Rectal smooth muscle tissue (tissue), 1 donor: ENCODE data around the gene P3H3.

Experiments
- H3K27ac ChIP-seq: one replicate; pipeline ENCODE4 v1.7.0; 2013; ENCODE audit warnings: low read depth, low read length, inconsistent platforms
- H3K27me3 ChIP-seq: one replicate; pipeline ENCODE4 v1.7.0; 2013; ENCODE audit warnings: low read length; ENCODE audit not compliant: control insufficient read depth, insufficient read depth
- H3K36me3 ChIP-seq: one replicate; pipeline ENCODE4 v1.7.0; 2013; ENCODE audit warnings: low read length; ENCODE audit not compliant: control insufficient read depth, insufficient read depth
- H3K4me1 ChIP-seq: one replicate; pipeline ENCODE4 v1.7.0; 2013; ENCODE audit warnings: low read length; ENCODE audit not compliant: control insufficient read depth, insufficient read depth
- H3K4me3 ChIP-seq: one replicate; pipeline ENCODE4 v1.7.0; 2013; ENCODE audit warnings: low read length
- H3K9ac ChIP-seq: one replicate; pipeline ENCODE4 v1.7.0; 2013; ENCODE audit warnings: low read length

The P3H3 gene

DNA sequence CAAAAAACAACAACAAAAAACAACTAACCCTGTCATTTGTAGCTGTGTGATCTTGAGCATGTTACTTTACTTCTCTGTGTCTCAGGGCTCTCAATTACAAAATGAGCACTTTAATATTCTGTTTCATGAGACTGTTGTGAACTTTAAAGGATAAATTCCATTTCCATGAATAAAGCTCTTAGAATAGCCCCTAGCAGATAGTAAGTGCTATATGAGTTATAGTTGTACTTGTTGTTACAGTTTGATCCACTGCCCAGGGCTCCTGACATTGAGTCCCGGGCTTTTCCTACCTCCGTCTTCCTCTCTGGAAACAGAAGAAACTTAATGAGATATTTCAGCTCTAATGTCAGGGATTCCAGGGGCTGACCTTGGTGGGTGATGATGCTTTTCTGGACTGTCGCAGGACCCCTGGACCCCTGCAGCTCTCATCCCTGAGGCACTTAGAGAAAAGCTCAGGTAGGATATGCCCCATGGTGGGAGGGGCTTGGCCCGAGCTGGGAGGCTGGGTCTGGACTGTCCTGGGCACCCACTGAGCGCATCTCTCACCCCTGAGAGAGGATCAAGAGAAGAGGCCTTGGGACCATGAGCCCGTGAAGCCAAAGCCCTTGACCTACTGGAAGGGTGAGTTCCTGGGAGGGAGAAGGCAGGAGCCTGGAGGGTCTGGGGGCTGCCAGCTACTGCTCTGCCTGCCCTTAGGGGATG, 5.1 kb downstream of the P3H3 start:
- no peak overlapping the region for H3K27ac ChIP-seq
- no peak overlapping the region for H3K4me3 ChIP-seq
- no peak overlapping the region for H3K9ac ChIP-seq
- no peaks in the 10 kb centered on the region for H3K27me3 ChIP-seq
- no peaks in the 10 kb centered on the region for H3K4me1 ChIP-seq
- peaks cover 7% of the 10 kb centered on the region for H3K36me3 ChIP-seq

DNA sequence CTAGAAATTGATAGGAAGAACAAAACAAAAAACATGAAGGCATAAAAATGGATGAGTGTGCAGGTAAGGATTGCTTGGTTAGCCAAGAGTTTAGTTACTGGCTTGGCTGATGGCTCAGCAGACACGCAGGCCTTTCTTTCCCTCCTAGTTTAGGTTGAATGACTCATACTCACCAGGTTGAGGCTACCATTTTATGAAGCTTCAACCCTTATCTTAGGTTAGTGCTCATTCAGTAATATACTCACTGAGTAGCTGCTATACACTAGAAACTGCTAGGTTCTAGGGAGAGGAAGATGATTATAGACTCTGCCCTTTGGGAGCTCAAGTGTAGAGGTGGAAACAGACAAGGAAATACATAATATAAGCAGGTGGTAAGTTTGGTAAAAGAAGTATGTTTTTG, 6.0 kb downstream of the P3H3 start:
- Histone ChIP-seq H3K9ac (no peak overlapping the region), H3K27me3 (no peaks in the 10 kb centered on the region), H3K4me3 (no peak overlapping the region), H3K27ac (no peak overlapping the region), H3K36me3 (peaks cover 7% of the 10 kb centered on the region), H3K4me1 (no peaks in the 10 kb centered on the region)

DNA sequence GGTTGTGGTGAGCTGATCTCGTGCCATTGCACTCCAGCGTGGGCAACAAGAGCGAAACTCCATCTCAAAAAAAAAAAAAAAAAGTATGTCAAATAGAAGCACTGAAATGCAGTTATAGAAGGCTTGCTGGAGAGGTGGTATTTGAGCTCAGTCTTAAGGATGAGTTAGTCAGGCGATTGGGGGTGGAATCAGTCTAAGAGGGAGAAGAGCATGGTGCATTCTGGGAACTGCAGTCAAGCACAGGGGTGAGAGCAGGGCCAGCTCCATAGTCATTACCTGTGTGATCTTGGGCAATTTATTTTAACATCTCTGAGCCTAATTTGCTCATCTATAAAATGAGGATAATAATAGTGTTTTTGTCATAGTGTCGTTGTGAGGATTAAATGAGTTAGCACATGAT, 6.7 kb downstream of the P3H3 start:
- no peak overlapping the region for H3K4me3 ChIP-seq
- H3K27ac ChIP-seq: no peak overlapping the region
- H3K9ac ChIP-seq: no peak overlapping the region

DNA sequence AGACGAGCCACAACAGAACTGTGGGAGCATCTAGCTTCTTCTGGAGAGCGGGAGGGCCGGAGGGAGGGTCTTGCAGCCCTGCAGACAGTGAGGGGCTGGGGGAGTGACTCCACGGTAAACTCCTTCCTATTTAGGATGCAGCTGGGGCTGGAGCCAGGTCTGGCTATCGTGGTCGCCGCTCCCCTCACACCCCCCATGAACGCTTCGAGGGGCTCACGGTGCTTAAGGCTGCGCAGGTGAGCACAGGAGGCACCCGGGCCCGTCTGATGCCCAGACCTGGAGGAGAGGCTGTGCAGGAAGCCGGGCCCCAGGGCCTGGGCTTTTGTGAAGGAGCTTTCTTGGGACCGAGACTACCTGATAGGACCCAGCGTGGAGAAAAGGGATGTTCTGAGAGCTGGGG, 8.6 kb downstream of the P3H3 start:
- Histone ChIP-seq H3K36me3 (peaks cover 7% of the 10 kb centered on the region), H3K27ac (no peak overlapping the region), H3K27me3 (no peaks in the 10 kb centered on the region), H3K4me1 (no peaks in the 10 kb centered on the region), H3K9ac (no peak overlapping the region), H3K4me3 (no peak overlapping the region)

More for the DNA sequence above, 6.7 kb downstream of the P3H3 start:
- no peaks in the 10 kb centered on the region for H3K4me1 ChIP-seq
- no peaks in the 10 kb centered on the region for H3K27me3 ChIP-seq
- peaks cover 7% of the 10 kb centered on the region for H3K36me3 ChIP-seq

DNA sequence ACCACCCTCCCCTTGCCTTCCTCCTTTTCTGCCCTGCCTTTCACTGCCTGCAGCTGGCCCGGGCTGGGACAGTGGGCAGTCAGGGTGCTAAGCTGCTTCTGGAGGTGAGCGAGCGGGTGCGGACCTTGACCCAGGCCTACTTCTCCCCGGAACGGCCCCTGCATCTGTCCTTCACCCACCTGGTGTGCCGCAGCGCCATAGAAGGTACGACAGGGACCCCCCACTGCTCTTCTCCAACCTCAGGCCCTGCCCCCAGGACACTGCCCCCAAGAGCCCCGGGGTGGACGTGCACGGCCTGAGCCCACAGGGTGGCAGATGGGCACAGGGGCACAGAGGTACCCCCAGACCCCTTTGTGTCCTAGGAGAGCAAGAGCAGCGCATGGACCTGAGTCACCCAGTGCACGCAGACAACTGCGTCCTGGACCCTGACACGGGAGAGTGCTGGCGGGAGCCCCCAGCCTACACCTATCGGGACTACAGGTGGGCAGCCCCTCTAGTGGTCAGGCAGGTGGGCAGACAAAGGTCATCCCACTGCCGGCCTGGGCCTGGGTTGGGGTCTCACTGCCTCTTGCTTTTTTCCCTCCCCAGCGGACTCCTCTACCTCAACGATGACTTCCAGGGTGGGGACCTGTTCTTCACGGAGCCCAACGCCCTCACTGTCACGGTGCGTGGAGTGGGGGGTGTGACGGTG, 9.3 kb downstream of the P3H3 start:
- Histone ChIP-seq H3K36me3 (peaks cover 7% of the 10 kb centered on the region), H3K27me3 (no peaks in the 10 kb centered on the region), H3K9ac (no peak overlapping the region), H3K4me3 (no peak overlapping the region), H3K27ac (no peak overlapping the region), H3K4me1 (no peaks in the 10 kb centered on the region)

DNA sequence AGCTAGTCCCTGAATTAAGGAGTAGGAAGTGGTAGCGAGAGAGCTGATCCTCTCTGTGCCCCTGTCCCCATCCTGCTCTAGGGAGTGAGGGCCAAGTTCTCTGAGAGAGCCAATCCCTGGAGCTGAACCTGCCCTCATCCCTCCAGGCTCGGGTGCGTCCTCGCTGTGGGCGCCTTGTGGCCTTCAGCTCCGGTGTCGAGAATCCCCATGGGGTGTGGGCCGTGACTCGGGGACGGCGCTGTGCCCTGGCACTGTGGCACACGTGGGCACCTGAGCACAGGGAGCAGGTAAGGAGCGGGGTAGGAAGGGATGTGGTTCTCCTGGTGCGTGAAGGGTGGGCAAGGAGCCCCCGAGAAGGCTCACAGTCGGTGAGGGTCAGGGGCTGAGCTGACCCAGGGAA, 10.6 kb downstream of the P3H3 start:
- Histone ChIP-seq H3K27ac (no peak overlapping the region), H3K4me3 (no peak overlapping the region), H3K27me3 (no peaks in the 10 kb centered on the region), H3K36me3 (peaks cover 7% of the 10 kb centered on the region), H3K9ac (no peak overlapping the region), H3K4me1 (no peaks in the 10 kb centered on the region)

DNA sequence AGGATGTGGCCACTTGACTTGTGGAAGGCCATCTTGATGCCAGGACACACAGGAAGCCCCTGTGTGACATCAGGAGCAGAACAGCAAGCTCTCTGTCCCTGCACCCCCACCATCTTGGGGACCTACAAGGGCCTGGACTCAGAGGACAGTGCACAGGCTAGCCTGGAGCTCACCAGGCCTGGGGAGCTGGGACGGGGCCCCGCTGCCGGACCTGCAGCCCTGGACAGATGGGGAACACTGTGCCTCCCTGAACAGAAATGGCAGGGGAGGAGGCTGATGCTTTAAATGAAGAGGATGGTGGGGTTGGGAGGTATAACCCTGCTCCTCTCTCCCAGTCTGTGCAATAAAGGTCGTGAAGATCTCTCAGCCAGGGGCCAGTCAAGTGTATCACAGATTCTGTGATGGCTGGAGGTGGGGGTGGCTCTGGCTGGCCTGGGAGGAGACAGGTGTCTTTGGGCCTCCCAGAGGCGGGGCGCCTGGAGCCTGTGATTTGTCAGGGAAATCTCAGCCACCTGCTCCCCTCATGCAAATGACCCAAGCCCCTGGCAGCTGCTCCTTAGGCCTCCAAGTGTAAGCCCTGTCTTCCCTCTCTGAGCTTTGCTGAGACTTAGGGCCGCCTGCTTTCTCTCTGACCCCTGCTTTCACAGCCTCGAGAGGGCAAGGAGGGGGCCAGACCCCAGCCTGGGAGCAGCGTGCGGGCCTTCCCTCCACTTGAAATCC, 11.4 kb downstream of the P3H3 start:
- Histone ChIP-seq H3K4me3 (no peak overlapping the region), H3K9ac (no peak overlapping the region), H3K4me1 (no peaks in the 10 kb centered on the region), H3K27ac (no peak overlapping the region), H3K36me3 (peaks cover 11% of the 10 kb centered on the region), H3K27me3 (no peaks in the 10 kb centered on the region)

DNA sequence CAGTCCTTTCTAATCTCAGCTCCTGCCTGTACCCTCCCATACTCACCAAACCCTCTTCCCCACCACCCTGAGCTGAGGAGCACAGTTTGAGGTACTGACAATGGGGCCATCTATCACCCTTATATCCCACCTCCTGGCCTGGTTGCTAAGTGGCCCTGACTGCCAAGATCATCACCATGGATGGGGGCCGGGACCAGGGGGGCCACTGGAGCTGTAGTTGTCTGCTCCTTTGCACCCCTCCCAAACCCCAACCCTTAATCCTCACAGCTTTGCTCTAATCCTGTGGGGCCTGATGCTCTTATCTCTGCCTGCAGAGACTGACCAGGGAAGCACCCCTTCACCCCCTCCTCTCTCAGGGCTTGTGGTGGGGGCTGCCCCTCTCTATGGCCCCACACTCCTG, 12.1 kb downstream of the P3H3 start:
- Histone ChIP-seq H3K4me1 (no peaks in the 10 kb centered on the region), H3K27me3 (no peaks in the 10 kb centered on the region), H3K36me3 (peaks cover 11% of the 10 kb centered on the region), H3K9ac (no peak overlapping the region), H3K27ac (no peak overlapping the region), H3K4me3 (no peak overlapping the region)

DNA sequence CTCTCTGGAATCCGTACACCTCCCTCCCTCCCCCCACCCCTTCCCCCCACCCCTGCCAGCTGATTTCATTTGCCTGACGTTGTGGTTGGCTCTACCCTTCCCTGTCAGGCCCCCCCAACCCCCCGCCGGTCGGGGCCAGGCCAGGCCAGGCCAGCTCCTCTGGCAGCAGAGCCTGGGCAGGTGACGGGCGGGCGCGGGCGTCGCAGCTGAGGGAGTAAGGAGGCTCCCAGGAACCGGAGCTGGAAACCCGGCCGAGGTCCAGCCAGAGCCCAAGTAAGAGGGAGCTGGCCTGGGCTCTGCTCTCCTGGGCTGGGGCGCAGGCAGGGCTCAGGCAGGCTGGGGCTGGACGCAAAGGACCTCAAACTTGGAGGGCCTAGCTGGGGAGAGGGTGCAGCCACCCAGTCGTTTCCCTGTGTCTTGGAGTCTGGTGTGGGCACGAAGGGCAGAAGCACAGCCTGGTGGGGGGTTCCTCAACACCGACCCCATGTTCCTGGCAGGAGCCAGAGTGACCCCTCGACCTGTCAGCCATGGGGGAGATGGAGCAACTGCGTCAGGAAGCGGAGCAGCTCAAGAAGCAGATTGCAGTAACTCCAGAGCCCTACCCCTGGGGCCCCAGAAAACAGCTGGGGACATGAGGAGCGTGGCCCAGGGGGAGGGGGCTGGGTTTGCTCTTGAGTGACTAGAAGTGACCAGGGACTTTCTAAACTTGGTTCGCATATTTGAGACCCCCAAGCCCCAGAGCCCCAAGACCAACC, 12.7 kb downstream of the P3H3 start, which contains the start of gene GNB3:
Gene GNB3 (plus strand): TSS at position 165 of the 755 bp plus-strand sequence. CDS start 363 bp downstream, at position 528.
- no peaks in the 10 kb centered on the region for H3K27me3 ChIP-seq
- no peak within 1 kb of the TSS for H3K4me3 ChIP-seq
- no peak within 1 kb of the TSS for H3K9ac ChIP-seq
- H3K4me1 ChIP-seq: no peaks in the 10 kb centered on the region
- peaks cover 11% of the 10 kb centered on the region for H3K36me3 ChIP-seq
- H3K27ac ChIP-seq: no peak within 1 kb of the TSS

DNA sequence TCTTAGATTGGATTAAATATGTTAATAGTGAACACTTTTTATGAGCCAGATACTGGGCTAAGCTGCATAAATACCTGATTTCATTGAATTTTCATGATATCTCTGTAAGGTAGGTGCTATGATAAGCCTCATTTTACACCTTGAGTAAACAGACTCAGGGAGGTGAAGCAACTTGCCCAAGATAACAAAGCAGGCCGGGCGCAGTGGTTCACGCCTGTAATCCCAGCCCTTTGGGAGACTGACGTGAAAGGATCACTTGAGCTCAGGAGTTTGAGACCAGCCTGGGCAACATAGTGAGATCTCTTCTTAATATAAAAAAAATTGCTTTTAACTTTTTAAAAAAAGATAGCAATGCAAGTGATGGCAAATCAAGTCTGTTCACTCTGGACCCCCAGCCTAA, 13.9 kb downstream of the P3H3 start:
- no peak overlapping the region for H3K27ac ChIP-seq
- H3K27me3 ChIP-seq: no peaks in the 10 kb centered on the region
- no peak overlapping the region for H3K4me3 ChIP-seq
- H3K36me3 ChIP-seq: peaks cover 9% of the 10 kb centered on the region
- H3K9ac ChIP-seq: no peak overlapping the region
- no peaks in the 10 kb centered on the region for H3K4me1 ChIP-seq

DNA sequence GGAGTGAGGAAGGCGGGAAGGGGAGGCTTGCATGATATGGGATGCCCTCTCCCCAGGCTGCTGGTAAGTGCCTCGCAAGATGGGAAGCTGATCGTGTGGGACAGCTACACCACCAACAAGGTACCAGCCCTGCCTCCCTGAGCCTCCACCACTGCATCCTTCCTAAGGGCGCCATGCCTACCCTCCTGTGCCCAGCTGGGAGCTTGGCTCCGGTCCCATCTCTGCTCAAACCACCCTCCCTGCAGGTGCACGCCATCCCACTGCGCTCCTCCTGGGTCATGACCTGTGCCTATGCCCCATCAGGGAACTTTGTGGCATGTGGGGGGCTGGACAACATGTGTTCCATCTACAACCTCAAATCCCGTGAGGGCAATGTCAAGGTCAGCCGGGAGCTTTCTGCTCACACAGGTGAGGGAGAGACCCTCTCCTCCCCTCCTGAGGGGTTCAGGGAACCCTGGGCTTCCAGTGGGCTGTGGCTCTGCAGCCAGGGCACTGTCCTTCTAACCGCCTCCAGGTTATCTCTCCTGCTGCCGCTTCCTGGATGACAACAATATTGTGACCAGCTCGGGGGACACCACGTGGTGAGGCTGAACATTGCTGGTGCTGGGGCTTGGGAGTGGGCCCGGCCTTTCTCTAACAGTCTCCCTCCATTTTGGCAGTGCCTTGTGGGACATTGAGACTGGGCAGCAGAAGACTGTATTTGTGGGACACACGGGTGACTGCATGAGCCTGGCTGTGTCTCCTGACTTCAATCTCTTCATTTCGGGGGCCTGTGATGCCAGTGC, 15.1 kb downstream of the P3H3 start:
- Histone ChIP-seq H3K27ac (no peak overlapping the region), H3K4me1 (no peaks in the 10 kb centered on the region), H3K27me3 (no peaks in the 10 kb centered on the region), H3K4me3 (no peak overlapping the region), H3K36me3 (peaks cover 4% of the 10 kb centered on the region), H3K9ac (no peak overlapping the region)
